ENCODE data around the gene GPD2. TPM values are rescaled to one million over a fixed set of nuclear protein-coding genes. Genes with fewer than 3 reads are reported as not detected.

Gene GPD2
- total and polyA plus RNA-seq, 12 donors, result 3.7 to 20.9 (median 14.3) TPM

GRCh38 chr2:156421851-156422250, 14.3 kb upstream of the GPD2 start:
- TF ChIP-seq CTCF (IDR thresholded peaks at IDR 0.05), result no peak
- no peak for ATAC-seq
- Histone ChIP-seq H3K27ac (no peak overlapping the region), H3K36me3 (no peaks in the 10 kb centered on the region), H3K27me3 (no peaks in the 10 kb centered on the region), H3K4me3 (no peak overlapping the region), H3K4me1 (no peaks in the 10 kb centered on the region), H3K9me3 (no peaks in the 10 kb centered on the region)
- no peak for DNase-seq
- 95 to 100% methylated on average over 1 of the region's 1 CpG for WGBS, 2 donors
- intact Hi-C loops (cut with DNase I), result no loop called here

GRCh38 chr2:156423674-156424282, 12.4 kb upstream of the GPD2 start:
- DNase-seq, result no peak
- ATAC-seq, result no peak
- TF ChIP-seq CTCF (IDR thresholded peaks at IDR 0.05), result no peak
- Histone ChIP-seq H3K4me3 (no peak overlapping the region), H3K4me1 (no peaks in the 10 kb centered on the region), H3K9me3 (no peaks in the 10 kb centered on the region), H3K36me3 (no peaks in the 10 kb centered on the region), H3K27ac (no peak overlapping the region), H3K27me3 (no peaks in the 10 kb centered on the region)
- WGBS, 2 donors, result 66% methylated on average over 8 of the region's 8 CpGs
- intact Hi-C loops (cut with DNase I), result no loop called here

- DNase-seq, result no peak
- intact Hi-C loops (cut with DNase I), result no loop called here
- Histone ChIP-seq H3K27ac (no peak overlapping the region), H3K9me3 (no peaks in the 10 kb centered on the region), H3K4me1 (peaks cover 0 to 16% (median 0%) of the 10 kb centered on the region in 9 donors), H3K27me3 (no peaks in the 10 kb centered on the region), H3K36me3 (no peaks in the 10 kb centered on the region), H3K4me3 (no peak overlapping the region)
- no peak for TF ChIP-seq CTCF (IDR thresholded peaks at IDR 0.05)
- ATAC-seq, result no peak
- WGBS, 2 donors, result 89 to 97% methylated on average over 1 of the region's 1 CpG
Observed at GRCh38 chr2:156427074-156427473, 9.1 kb upstream of the GPD2 start.

- no peaks in the 10 kb centered on the region for H3K27me3 ChIP-seq
- H3K4me1 ChIP-seq, result peaks cover 0 to 16% (median 0%) of the 10 kb centered on the region in 9 donors
- intact Hi-C loops (cut with DNase I), result no loop called here
- no peak overlapping the region for H3K4me3 ChIP-seq
- no peak overlapping the region for H3K27ac ChIP-seq
- ATAC-seq (no peak), DNase-seq (no peak)
- H3K36me3 ChIP-seq, result no peaks in the 10 kb centered on the region
- H3K9me3 ChIP-seq, result no peaks in the 10 kb centered on the region
- TF ChIP-seq CTCF (IDR thresholded peaks at IDR 0.05), result no peak
Observed at GRCh38 chr2:156429211-156429610, 7.0 kb upstream of the GPD2 start.
